HL-60 (cell line): ENCODE data around the gene SCD.

Experiments
- DNase-seq, 2 experiments: peaks; one replicate each; pipeline ENCODE4 v3.0.0-alpha.2; 2010 to 2020; ENCODE audit warnings: low read depth in 1 of 2, low spot score in 1 of 2
- H3K27ac ChIP-seq: fragments of 250-450 bp; sonication (Bioruptor Pico); replicated peaks from 2 replicates; pipeline ENCODE4 v1.5.1; 2020; ENCODE audit warnings: mild to moderate bottlenecking, moderate library complexity
- H3K27me3 ChIP-seq: fragments of 250-450 bp; sonication (Bioruptor Pico); 2 replicates; pipeline ENCODE4 v1.5.1; 2021; ENCODE audit warnings: mild to moderate bottlenecking, moderate library complexity; ENCODE audit not compliant: insufficient read depth, poor library complexity, severe bottlenecking
- H3K4me3 ChIP-seq: replicated peaks from 2 replicates; pipeline ENCODE4 v1.5.1; 2011; ENCODE audit warnings: mild to moderate bottlenecking, control low read depth, low read length; ENCODE audit not compliant: insufficient read depth
- CTCF ChIP-seq: IDR thresholded peaks from one replicate; pipeline ENCODE4 v1.5.1; 2011; ENCODE audit warnings: low read length, control low read depth, inconsistent platforms; ENCODE audit not compliant: insufficient read depth
- GABPA ChIP-seq: IDR thresholded peaks from 2 replicates; pipeline ENCODE4 v1.6.1; 2012; ENCODE audit warnings: low read depth
- POLR2AphosphoS5 ChIP-seq: IDR thresholded peaks from 2 replicates; pipeline ENCODE4 v1.6.1; 2012; ENCODE audit warnings: low read depth
- REST ChIP-seq: IDR thresholded peaks from 2 replicates; pipeline ENCODE4 v1.6.1; 2012; ENCODE audit warnings: low read depth; ENCODE audit not compliant: insufficient replicate concordance
- SPI1 ChIP-seq: IDR thresholded peaks from 2 replicates; pipeline ENCODE4 v1.6.1; 2012; ENCODE audit warnings: low read depth, mild to moderate bottlenecking, borderline replicate concordance

Gene SCD

DNA sequence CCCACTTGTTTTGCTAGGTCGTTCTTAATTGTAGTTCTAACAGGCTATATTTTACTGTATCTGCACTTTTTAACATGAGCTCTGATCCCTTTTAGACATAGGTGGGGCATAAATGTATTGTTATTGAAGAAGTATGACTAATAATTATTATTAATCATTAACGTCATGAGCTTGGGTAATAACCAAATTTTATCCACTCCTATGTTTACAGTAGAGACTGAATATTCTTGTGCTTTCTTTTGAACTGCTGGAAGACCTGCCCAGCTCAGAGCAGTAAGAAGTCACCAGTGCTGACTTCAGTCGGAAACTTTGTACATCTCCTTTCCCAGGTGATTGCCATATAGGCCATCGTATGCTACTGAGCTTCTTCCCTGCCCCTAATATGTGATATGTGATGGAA is 35.7 kb upstream of the SCD start:
- no peak for DNase-seq
- TF ChIP-seq CTCF (no peak), REST (no peak), POLR2AphosphoS5 (no peak), SPI1 (no peak), GABPA (no peak)
- no peak overlapping the region for H3K4me3 ChIP-seq
- no peaks in the 10 kb centered on the region for H3K27me3 ChIP-seq
- H3K27ac ChIP-seq, result no peak overlapping the region

GRCh38 chr10:100315615-100316014 is 31.4 kb upstream of the SCD start:
- no peak for TF ChIP-seq GABPA
- DNase-seq, result no peak
- Histone ChIP-seq H3K27ac (no peak overlapping the region), H3K27me3 (no peaks in the 10 kb centered on the region), H3K4me3 (no peak overlapping the region)

DNA sequence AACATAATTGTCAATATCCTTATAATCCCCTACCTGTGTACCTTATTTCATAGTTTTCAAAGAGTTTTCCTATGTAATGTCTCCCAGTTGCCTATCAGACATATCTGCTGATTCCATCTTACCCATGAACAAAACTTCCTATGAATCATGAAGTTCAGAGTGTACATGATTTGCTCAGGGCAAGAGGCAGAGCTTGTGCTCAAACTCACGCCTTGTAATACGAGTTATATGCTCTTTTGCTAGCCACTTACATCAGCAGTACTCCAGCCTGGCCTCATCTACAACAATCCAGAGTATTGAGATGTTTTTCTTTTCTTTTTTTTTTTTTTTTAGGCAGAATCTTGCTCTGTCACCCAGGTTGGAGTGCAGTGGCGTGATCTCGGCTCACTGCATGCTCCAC is 28.8 kb upstream of the SCD start:
- DNase-seq, result no peak
- no peak overlapping the region for H3K4me3 ChIP-seq
- no peaks in the 10 kb centered on the region for H3K27me3 ChIP-seq
- no peak for TF ChIP-seq SPI1
- no peak for TF ChIP-seq REST
- no peak for TF ChIP-seq GABPA
- no peak for TF ChIP-seq CTCF
- no peak for TF ChIP-seq POLR2AphosphoS5
- H3K27ac ChIP-seq, result no peak overlapping the region

DNA sequence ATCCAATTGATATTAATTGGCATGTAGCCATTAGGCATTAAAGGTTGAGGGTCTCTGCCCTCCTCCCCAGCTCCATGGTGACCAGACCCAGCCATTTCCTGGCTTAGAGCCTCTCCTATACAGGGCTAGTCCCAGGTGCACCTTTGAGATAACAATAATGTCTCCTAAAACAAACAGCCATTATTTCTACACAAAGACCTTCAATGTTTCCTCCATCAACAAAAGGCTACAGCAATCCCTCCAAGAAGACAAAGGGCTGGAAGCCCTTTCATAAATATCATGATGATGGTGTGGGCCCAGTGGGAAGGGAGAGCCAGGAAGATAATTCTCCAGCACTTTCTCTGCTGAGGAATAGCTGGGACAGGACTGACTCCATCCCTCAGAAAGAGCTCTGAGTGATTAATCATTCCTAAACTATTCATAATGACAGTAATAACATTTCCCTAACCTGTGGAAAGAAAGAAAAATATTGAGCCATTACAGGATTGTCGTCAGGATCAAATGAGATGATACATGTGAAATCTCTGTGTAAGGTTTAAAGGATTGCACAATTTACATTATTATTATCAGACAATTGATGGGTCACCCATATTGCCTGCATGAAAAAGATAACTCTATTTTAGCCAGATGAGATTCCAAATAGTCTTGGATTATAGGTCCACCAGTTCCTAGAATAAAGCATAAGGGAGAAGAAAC is 27.2 kb upstream of the SCD start:
- Histone ChIP-seq H3K27me3 (no peaks in the 10 kb centered on the region), H3K4me3 (no peak overlapping the region), H3K27ac (no peak overlapping the region)
- DNase-seq, result no peak
- TF ChIP-seq SPI1 (no peak), GABPA (no peak), CTCF (no peak), POLR2AphosphoS5 (no peak), REST (no peak)
